A549 (cell line): ENCODE results near the gene PLCD3. TPM values are rescaled to one million over a fixed set of nuclear protein-coding genes. Genes with fewer than 3 reads are reported as not detected.

Experiments used
- ATAC-seq, 2 experiments: fragments of 200-7000 bp in 1 of 2; fragments of >200 bp in 1 of 2; cut with Nextera tagmentation in 1 of 2; cut with Tn5 transposase in 1 of 2; 3 replicates each; pipeline versions ENCODE4 v1.8.0 to v1.9.1; 2018 to 2020; ENCODE audit warnings: mild to moderate bottlenecking in 1 of 2, moderate library complexity in 1 of 2
- CTCF ChIA-PET: fragments of 300-600 bp; sonication (Branson Sonifier 250); formaldehyde crosslinking; extraction: SDS; loops from one replicate; lab custom pipeline; 2021; ENCODE audit warnings: antibody characterized with exemption, inconsistent platforms; lab: Yijun Ruan, JAX
- POLR2A ChIA-PET: fragments of 350-600 bp; formaldehyde crosslinking; extraction: SDS; loops from one replicate; lab custom pipeline; 2021; ENCODE audit warnings: antibody characterized with exemption, inconsistent platforms; lab: Yijun Ruan, JAX
- DNase-seq, 2 experiments: peaks; one replicate each; pipeline versions ENCODE4 v3.0.0 to v3.0.0-alpha.2; 2011 to 2016; ENCODE audit warnings: low read depth in 1 of 2, low spot score in 1 of 2
- FAIRE-seq: peaks from 2 replicates; lab custom pipeline; 2011; peaks lifted over from hg19 to GRCh38; lab: Jason Lieb, UNC
- H3K27ac ChIP-seq, 2 experiments: fragments of >200 bp; sonication (Bioruptor Twin); formaldehyde crosslinking; 3 replicates each; pipeline ENCODE4 v1.5.1; 2016 to 2017
- H3K4me1 ChIP-seq: fragments of >200 bp; sonication (Bioruptor Twin); formaldehyde crosslinking; 3 replicates; pipeline ENCODE4 v1.6.1; 2016
- H3K4me2 ChIP-seq: fragments of >200 bp; sonication (Bioruptor Twin); formaldehyde crosslinking; 3 replicates; pipeline ENCODE4 v1.6.1; 2016
- H3K4me3 ChIP-seq: fragments of >200 bp; sonication (Bioruptor Twin); formaldehyde crosslinking; 3 replicates; pipeline ENCODE4 v1.5.1; 2016
- H3K9me3 ChIP-seq: fragments of >200 bp; sonication (Bioruptor Twin); formaldehyde crosslinking; 3 replicates; pipeline ENCODE4 v1.6.1; 2016
- BHLHE40 ChIP-seq: IDR thresholded peaks from 2 replicates; pipeline ENCODE4 v1.6.1; 2012; ENCODE audit warnings: low read depth, low read length, inconsistent platforms
- CEBPB ChIP-seq, 2 experiments: fragments of >200 bp in 1 of 2; sonication (Bioruptor Twin) in 1 of 2; formaldehyde crosslinking in 1 of 2; IDR thresholded peaks; 2 replicates each; pipeline ENCODE4 v1.6.1; 2012 to 2016
- CHD2 ChIP-seq: fragments of 150-350 bp; IDR thresholded peaks from 2 replicates; pipeline ENCODE4 v1.6.1; 2014; ENCODE audit warnings: low read length; ENCODE audit not compliant: partially characterized antibody
- CHD4 ChIP-seq: fragments of 200-600 bp; sonication (generic); IDR thresholded peaks from 2 replicates; pipeline ENCODE4 v1.6.1; 2016; ENCODE audit warnings: antibody characterized with exemption, mild to moderate bottlenecking, borderline replicate concordance
- EHMT2 ChIP-seq: fragments of 200-600 bp; sonication (generic); IDR thresholded peaks from 2 replicates; pipeline ENCODE4 v1.6.1; 2016; ENCODE audit warnings: antibody characterized with exemption, low read depth, mild to moderate bottlenecking, moderate library complexity
- FOSB ChIP-seq: fragments of 250-450 bp; sonication (Bioruptor Pico); IDR thresholded peaks from 2 replicates; pipeline ENCODE4 v1.5.0; 2020; ENCODE audit warnings: mild to moderate bottlenecking, moderate library complexity
- FOSL2 ChIP-seq, 2 experiments: fragments of 450-650 bp in 1 of 2; fragments of >200 bp in 1 of 2; sonication (Bioruptor Twin) in 1 of 2; formaldehyde crosslinking; IDR thresholded peaks; 2 replicates each; pipeline versions ENCODE4 v1.5.0 to v1.6.1; 2016 to 2020; ENCODE audit warnings: mild to moderate bottlenecking in 1 of 2, moderate library complexity in 1 of 2
- MAFK ChIP-seq: fragments of 450-650 bp; IDR thresholded peaks from 2 replicates; pipeline ENCODE4 v1.6.1; 2014; ENCODE audit not compliant: partially characterized antibody
- MAZ ChIP-seq: fragments of 150-350 bp; IDR thresholded peaks from 2 replicates; pipeline ENCODE4 v1.6.1; 2014; ENCODE audit warnings: antibody characterized with exemption, low read depth, low read length, borderline replicate concordance
- NFE2L2 ChIP-seq: fragments of 150-350 bp; conservative IDR thresholded peaks from 2 replicates; pipeline ENCODE4 v1.6.1; 2014; ENCODE audit warnings: low read length
- PHF8 ChIP-seq: fragments of 200-600 bp; sonication (generic); IDR thresholded peaks from 2 replicates; pipeline ENCODE4 v1.6.1; 2016; ENCODE audit warnings: low read depth, mild to moderate bottlenecking, antibody characterized with exemption, moderate library complexity, borderline replicate concordance
- RFX5 ChIP-seq: fragments of 450-650 bp; IDR thresholded peaks from 2 replicates; pipeline ENCODE4 v1.7.1; 2014; ENCODE audit warnings: antibody characterized with exemption, mild to moderate bottlenecking, moderate library complexity
- RNF2 ChIP-seq: fragments of 200-600 bp; sonication (generic); IDR thresholded peaks from 2 replicates; pipeline ENCODE4 v1.6.1; 2016; ENCODE audit warnings: low read depth, mild to moderate bottlenecking, antibody characterized with exemption, moderate library complexity, borderline replicate concordance
- SMC3 ChIP-seq: fragments of >200 bp; sonication (Bioruptor Twin); formaldehyde crosslinking; IDR thresholded peaks from 3 replicates; pipeline ENCODE4 v1.6.1; 2018; ENCODE audit warnings: inconsistent platforms
- TFCP2L1 ChIP-seq: fragments of 250-450 bp; sonication (Bioruptor Pico); IDR thresholded peaks from 2 replicates; pipeline ENCODE4 v1.5.0; 2021; ENCODE audit warnings: mild to moderate bottlenecking
- TP53 ChIP-seq: fragments of 250-450 bp; sonication (Bioruptor Pico); IDR thresholded peaks from 2 replicates; pipeline ENCODE4 v1.5.0; 2021; ENCODE audit warnings: mild to moderate bottlenecking, moderate library complexity
- ZNF302 ChIP-seq: fragments of 250-450 bp; sonication (Bioruptor Pico); IDR thresholded peaks from 2 replicates; pipeline ENCODE4 v1.9.0; 2021; ENCODE audit warnings: inconsistent platforms, mild to moderate bottlenecking, moderate library complexity
- ZSCAN20 ChIP-seq: fragments of 250-450 bp; sonication (Bioruptor Pico); IDR thresholded peaks from 2 replicates; pipeline ENCODE4 v1.8.0; 2022; ENCODE audit warnings: mild to moderate bottlenecking, moderate library complexity
- WGBS: methylation state at CpG from one replicate; pipeline ENCODE4 v1.1.6; 2017; ENCODE audit errors: missing lambda C conversion rate; 5-methylcytosine and 5-hydroxymethylcytosine counted together
- polyA plus RNA-seq, 4 experiments: library from polyadenylated mRNA; depleted of rRNA in 3 of 4; stranded (reverse); fragments of >200 nt; fragmentation: RNase III in 1 of 4; extraction: RNeasy Plus Mini Kit Qiagen cat#74134 plus additional on column Dnase treatment in 1 of 4; gene quantifications; 2 replicates in 3 of 4; 3 replicates in 1 of 4; pipeline ENCODE4 v1.2.3, GENCODE V29; 2011 to 2017
- TF ChIP-seq, protein P1 (sequence below): IDR thresholded peaks from 2 replicates; pipeline ENCODE4 v1.6.1; 2012
- TF ChIP-seq, protein P2 (sequence below): fragments of >200 bp; sonication (Bioruptor Twin); formaldehyde crosslinking; IDR thresholded peaks from 3 replicates; pipeline ENCODE4 v1.5.1; 2016
- TF ChIP-seq, protein P3 (sequence below): fragments of >200 bp; sonication (Bioruptor Twin); formaldehyde crosslinking; IDR thresholded peaks from 2 replicates; pipeline ENCODE4 v1.6.1; 2016
- TF ChIP-seq, protein P4 (sequence below): fragments of 450-650 bp; IDR thresholded peaks from 2 replicates; pipeline ENCODE4 v1.6.1; 2014; ENCODE audit warnings: antibody characterized with exemption

PLCD3 gene
- polyA plus RNA-seq, 2 of the 4 experiments (the other 2 are of a cell fraction), result 56.6 to 105 TPM

DNA sequence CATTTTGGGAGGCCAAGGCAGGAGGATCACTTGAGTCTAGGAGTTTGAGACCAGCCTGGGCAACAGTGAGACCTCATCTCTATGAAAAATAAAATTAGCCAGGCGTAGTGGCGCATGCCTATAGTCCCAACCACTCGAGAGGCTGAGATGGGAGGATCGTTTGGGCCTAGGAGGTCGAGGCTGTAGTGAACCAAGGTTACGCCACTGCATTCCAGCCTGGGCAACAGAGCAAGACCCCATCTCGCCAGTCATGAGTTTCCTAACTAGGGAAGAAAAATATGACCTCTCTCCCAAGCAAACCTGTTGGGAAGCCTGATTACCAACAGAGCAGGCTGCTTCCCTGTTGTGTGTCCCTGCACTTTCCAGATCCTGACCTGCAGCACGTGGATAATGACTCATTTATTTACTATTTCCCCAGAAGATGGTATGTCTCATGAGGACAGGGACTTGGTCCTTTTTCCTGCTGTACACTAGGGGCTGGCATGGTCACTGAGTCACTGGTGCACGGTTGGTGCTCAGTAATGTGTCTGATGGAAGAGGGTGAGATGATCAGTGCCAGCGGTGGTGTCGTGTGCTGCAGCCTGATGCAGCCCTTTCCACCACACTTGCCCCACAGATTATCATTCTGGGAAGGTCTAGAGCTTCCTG is 40.4 kb downstream of the PLCD3 start:
- H3K27ac ChIP-seq, result peak overlapping the region; percentile 77 to 91
- ChIA-PET POLR2A (interaction anchor here (1.3 kb wide), 1 partner anchor 31 kb away, joined by 8 read pairs; the partner anchor contains the start of gene NMT1), CTCF (interaction anchor here (0.8 to 30.6 kb wide), 5 partner anchors 12 to 316 kb away, joined by 3 to 742 read pairs (median 5); partner anchors contain the start of genes ACBD4 and PLCD3)

DNA sequence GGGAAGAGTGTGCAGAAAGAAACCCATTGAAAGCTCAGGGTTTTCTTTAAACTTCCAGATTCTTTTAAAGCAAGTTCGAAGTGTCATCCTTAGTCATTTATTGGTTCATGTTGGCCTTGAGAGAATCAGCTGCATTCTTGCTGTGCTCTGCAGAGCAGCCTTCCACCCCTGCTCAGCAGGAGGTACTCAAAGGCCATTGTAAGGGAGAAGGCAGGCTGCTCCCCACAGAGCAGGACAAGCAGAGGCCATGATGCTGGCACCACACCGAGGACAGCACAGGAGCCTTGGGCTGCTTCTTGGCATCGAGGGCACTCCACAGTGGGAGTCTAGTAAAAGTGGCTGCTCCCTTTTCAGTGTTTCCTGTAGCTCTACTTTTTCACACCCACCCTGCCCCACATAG is 41.6 kb downstream of the PLCD3 start:
- Histone ChIP-seq H3K9me3 (no peaks in the 10 kb centered on the region), H3K4me2 (peak overlapping the region; percentile 1; the same call in 1 of the 3 replicates), H3K4me1 (peaks cover 45% of the 10 kb centered on the region), H3K4me3 (no peak overlapping the region), H3K27ac (peak overlapping the region; percentile 22 to 91; a peak in 5 of 6 replicates)
- 31% methylated on average over 3 of the region's 3 CpGs for WGBS
- no peak for TF ChIP-seq CHD2
- TF ChIP-seq MAFK, result no peak
- TF ChIP-seq ZNF302, result no peak
- TF ChIP-seq, protein P1, sequence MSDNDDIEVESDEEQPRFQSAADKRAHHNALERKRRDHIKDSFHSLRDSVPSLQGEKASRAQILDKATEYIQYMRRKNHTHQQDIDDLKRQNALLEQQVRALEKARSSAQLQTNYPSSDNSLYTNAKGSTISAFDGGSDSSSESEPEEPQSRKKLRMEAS, result peak; percentile 48
- POLR2A ChIA-PET, result interaction anchor here (0.5 to 1.4 kb wide), 5 partner anchors 29 to 191 kb away, joined by 3 to 4 read pairs (median 3); partner anchors contain the start of gene HEXIM1
- ATAC-seq (no peak; a peak in 1 of 6 replicates), DNase-seq (peak in 1 of 2 experiments; percentile 42), FAIRE-seq (no peak)
- CTCF ChIA-PET, result interaction anchor here (0.8 to 30.6 kb wide), 6 partner anchors 7 to 171 kb away, joined by 5 to 742 read pairs (median 6); partner anchors contain the start of genes ACBD4 and PLCD3

More for the DNA sequence above, 40.4 kb downstream of the PLCD3 start:
- FAIRE-seq (no peak), DNase-seq (peak; percentile 57 to 61), ATAC-seq (peak; percentile 3 to 10; a peak in 2 of 6 replicates)
- H3K4me3 ChIP-seq, result no peak overlapping the region
- 80% methylated on average over 11 of the region's 11 CpGs for WGBS
- H3K9me3 ChIP-seq, result no peaks in the 10 kb centered on the region
- H3K4me1 ChIP-seq, result peaks cover 45% of the 10 kb centered on the region
- no peak for TF ChIP-seq CHD4
- TF ChIP-seq RFX5, result no peak
- TF ChIP-seq RNF2, result no peak
- TF ChIP-seq FOSL2 (IDR thresholded peaks at IDR 0.05), result peak; percentile 40; the same call in 1 of the 2 replicates
- TF ChIP-seq FOSL2 (CRISPR knock-in tag; IDR thresholded peaks at IDR 0.05), result peak; percentile 84
- TF ChIP-seq, protein P1, result peak; percentile 71; the same call in 1 of the 2 replicates
- no peak for TF ChIP-seq PHF8
- TF ChIP-seq, protein P2, sequence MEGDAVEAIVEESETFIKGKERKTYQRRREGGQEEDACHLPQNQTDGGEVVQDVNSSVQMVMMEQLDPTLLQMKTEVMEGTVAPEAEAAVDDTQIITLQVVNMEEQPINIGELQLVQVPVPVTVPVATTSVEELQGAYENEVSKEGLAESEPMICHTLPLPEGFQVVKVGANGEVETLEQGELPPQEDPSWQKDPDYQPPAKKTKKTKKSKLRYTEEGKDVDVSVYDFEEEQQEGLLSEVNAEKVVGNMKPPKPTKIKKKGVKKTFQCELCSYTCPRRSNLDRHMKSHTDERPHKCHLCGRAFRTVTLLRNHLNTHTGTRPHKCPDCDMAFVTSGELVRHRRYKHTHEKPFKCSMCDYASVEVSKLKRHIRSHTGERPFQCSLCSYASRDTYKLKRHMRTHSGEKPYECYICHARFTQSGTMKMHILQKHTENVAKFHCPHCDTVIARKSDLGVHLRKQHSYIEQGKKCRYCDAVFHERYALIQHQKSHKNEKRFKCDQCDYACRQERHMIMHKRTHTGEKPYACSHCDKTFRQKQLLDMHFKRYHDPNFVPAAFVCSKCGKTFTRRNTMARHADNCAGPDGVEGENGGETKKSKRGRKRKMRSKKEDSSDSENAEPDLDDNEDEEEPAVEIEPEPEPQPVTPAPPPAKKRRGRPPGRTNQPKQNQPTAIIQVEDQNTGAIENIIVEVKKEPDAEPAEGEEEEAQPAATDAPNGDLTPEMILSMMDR, result no peak
- TF ChIP-seq, protein P3, sequence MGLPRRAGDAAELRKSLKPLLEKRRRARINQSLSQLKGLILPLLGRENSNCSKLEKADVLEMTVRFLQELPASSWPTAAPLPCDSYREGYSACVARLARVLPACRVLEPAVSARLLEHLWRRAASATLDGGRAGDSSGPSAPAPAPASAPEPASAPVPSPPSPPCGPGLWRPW, result no peak
- TF ChIP-seq TFCP2L1 (CRISPR knock-in tag), result no peak
- no peak for TF ChIP-seq SMC3
- no peak for TF ChIP-seq MAFK
- no peak for TF ChIP-seq NFE2L2
- TF ChIP-seq TP53, result no peak
- TF ChIP-seq BHLHE40, result peak; percentile 33; the same call in 1 of the 2 replicates
- TF ChIP-seq, protein P4, sequence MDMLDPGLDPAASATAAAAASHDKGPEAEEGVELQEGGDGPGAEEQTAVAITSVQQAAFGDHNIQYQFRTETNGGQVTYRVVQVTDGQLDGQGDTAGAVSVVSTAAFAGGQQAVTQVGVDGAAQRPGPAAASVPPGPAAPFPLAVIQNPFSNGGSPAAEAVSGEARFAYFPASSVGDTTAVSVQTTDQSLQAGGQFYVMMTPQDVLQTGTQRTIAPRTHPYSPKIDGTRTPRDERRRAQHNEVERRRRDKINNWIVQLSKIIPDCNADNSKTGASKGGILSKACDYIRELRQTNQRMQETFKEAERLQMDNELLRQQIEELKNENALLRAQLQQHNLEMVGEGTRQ, result peak; percentile 64
- no peak for TF ChIP-seq MAZ
- TF ChIP-seq ZSCAN20 (CRISPR knock-in tag), result no peak
- TF ChIP-seq CEBPB (IDR thresholded peaks at IDR 0.05), result no peak
- TF ChIP-seq FOSB (CRISPR knock-in tag), result no peak
- TF ChIP-seq EHMT2, result no peak
- H3K4me2 ChIP-seq, result peak overlapping the region; percentile 63; the same call in 2 of the 3 replicates
